GM12891 (cell line): ENCODE data around the gene PIK3CB.
"Not testable (repeated sequence)": the region's sequence is repeated elsewhere in the genome, so short reads cannot be mapped to it uniquely, and the experiment has no call there.

ENCODE experiments used
- PAX5 ChIP-seq: IDR thresholded peaks from 2 replicates; pipeline ENCODE4 v1.6.1; 2011; ENCODE audit warnings: low read length, moderate library complexity, mild to moderate bottlenecking; ENCODE audit not compliant: insufficient read depth, severe bottlenecking
- POLR2A ChIP-seq: IDR thresholded peaks from 2 replicates; pipeline ENCODE4 v1.6.1; 2011; ENCODE audit warnings: low read depth, low read length, control low read depth
- POLR2AphosphoS5 ChIP-seq: IDR thresholded peaks from 2 replicates; pipeline ENCODE4 v1.6.1; 2011; ENCODE audit warnings: low read depth, low read length, control low read depth

- TF ChIP-seq POLR2AphosphoS5, PAX5, POLR2A: not testable (repeated sequence)
Observed at GRCh38 chr3:138604106-138604595, 230.6 kb downstream of the PIK3CB start.
